ENCODE data around the gene ADAP1. TPM values are rescaled to one million over a fixed set of nuclear protein-coding genes. Genes with fewer than 3 reads are reported as not detected.

Gene ADAP1
- total RNA-seq, 1 experiment from 2014 or later: 6.2 TPM

DNA sequence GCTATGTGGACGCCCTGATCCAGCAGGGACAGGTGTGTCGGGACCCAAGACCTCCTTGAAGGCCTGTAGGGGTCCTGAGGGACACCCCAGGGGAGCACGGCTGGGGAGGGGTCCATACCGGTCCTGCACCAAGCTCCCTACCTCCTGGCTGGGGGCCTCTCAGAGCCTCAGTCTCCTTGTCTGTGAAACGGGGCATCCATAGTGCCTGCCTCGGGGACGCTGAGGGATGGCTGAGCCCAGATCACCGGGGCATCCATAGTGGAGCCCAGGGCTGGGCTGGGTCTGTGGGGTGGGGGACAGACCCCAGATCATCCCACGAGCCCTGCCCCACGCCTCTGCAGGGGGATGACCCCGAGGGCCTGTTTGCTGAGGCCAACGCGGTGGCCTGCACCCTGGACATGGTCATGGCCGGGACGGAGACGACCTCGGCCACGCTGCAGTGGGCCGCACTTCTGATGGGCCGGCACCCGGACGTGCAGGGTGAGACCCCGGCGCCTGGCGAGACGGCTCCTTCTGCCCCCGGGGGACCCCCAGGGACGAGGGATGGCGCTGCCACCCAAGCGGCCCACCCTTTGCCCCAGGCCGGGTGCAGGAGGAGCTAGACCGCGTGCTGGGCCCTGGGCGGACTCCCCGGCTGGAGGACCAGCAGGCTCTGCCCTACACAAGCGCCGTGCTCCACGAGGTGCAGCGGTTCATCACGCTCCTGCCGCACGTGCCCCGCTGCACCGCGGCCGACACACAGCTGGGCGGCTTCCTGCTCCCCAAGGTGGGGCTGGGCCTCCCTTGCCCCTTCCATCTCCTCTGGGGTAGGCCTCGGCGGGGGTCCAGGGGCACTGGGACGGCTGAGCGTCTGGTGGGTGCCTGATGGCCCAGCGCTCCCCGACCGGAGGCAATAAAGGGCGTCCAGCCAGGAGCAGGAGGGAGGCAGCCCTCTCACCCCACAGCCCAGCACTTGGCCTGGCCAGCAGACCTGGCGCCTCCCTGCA, 32.6 kb upstream of the ADAP1 start:
- Histone ChIP-seq H3K4ac (ENCODE audit: low read depth, low read length) (no peak overlapping the region), H2AFZ (ENCODE audit: low read length) (no peak overlapping the region), H3K27me3 (ENCODE audit: insufficient read depth, low read length) (no peaks in the 10 kb centered on the region), H3K79me2 (ENCODE audit: insufficient read depth, low read length) (no peaks in the 10 kb centered on the region), H2BK120ac (ENCODE audit: low read depth, low read length, poor library complexity, severe bottlenecking) (no peak overlapping the region), H3K9me3 (ENCODE audit: control insufficient read depth, low read depth, low read length) (no peaks in the 10 kb centered on the region), H3T11ph (ENCODE audit: low read length) (no peak overlapping the region), H3K14ac (ENCODE audit: insufficient read depth, low read length) (no peak overlapping the region; the same call in 1 of the 2 replicates), H3K23me2 (ENCODE audit: insufficient read length, low read depth, low read length, poor library complexity, severe bottlenecking) (no peaks in the 10 kb centered on the region), H4K20me1 (ENCODE audit: control insufficient read depth, insufficient read depth, insufficient read length) (no peaks in the 10 kb centered on the region), H3K79me1 (ENCODE audit: insufficient read depth, low read depth, low read length, poor library complexity, severe bottlenecking) (no peaks in the 10 kb centered on the region), H3K27ac (ENCODE audit: insufficient read length, low read depth, low read length) (no peak overlapping the region), H2BK12ac (ENCODE audit: insufficient read length, low read depth, low read length) (no peak overlapping the region), H2BK5ac (ENCODE audit: insufficient read length, low read length) (no peak overlapping the region), H3K9ac (ENCODE audit: extremely low read depth, insufficient read length, low read length) (no peak overlapping the region), H2AK5ac (ENCODE audit: insufficient read length, low read length) (no peak overlapping the region), H3K4me2 (ENCODE audit: insufficient read depth, insufficient read length, low read length) (no peak overlapping the region), H3K56ac (ENCODE audit: insufficient read length, low read depth, low read length) (no peak overlapping the region), H4K8ac (replicated peaks; ENCODE audit: insufficient read length, low read depth, low read length) (no peak overlapping the region), H2BK20ac (ENCODE audit: low read depth, low read length, poor library complexity, severe bottlenecking) (no peak overlapping the region), H3K4me1 (ENCODE audit: insufficient read depth, low read length) (no peaks in the 10 kb centered on the region), H2BK15ac (ENCODE audit: low read depth, low read length) (no peak overlapping the region), H3K23ac (ENCODE audit: insufficient read length, low read depth, low read length) (no peak overlapping the region), H4K91ac (ENCODE audit: insufficient read length, low read depth, low read length) (no peak overlapping the region), H4K5ac (ENCODE audit: insufficient read length, low read depth, low read length) (no peak overlapping the region), H3K18ac (ENCODE audit: insufficient read length, low read depth, low read length) (no peak overlapping the region)
- DNase-seq: no peak
- no peaks in the 10 kb centered on the region for H3K9me3 Mint-ChIP-seq
- no peak overlapping the region for H3K27ac Mint-ChIP-seq
- no peak for TF ChIP-seq CTCF (conservative IDR thresholded peaks at IDR 0.05)
- H3K36me3 Mint-ChIP-seq (ENCODE audit: insufficient read depth in 1 of 3, low read depth in 3 of 3): no peaks in the 10 kb centered on the region
- no CpG with 5 or more reads among the region's 56 CpGs for WGBS (ENCODE audit: extremely low coverage, insufficient read length, low lambda C conversion rate)
- H3K4me3 Mint-ChIP-seq: no peak overlapping the region
- no peaks in the 10 kb centered on the region; a peak in 1 of 4 replicates for H3K4me1 Mint-ChIP-seq
- peaks cover 3% of the 10 kb centered on the region; the same call in 1 of the 2 replicates for H3K27me3 Mint-ChIP-seq (ENCODE audit: low read depth)

Data from H9 (cell line).